Activated CD4-positive, alpha-beta T cell treated with anti-CD3 and anti-CD28 coated beads for 1 hour (primary cell): ENCODE data around the gene KATNB1.
A peak's percentile ranks its signal among the peaks of the same experiment; 100 is the strongest.

ENCODE experiments used
- DNase-seq: peaks from one replicate; pipeline ENCODE4 v3.0.0-alpha.2; 2020

KATNB1 gene

DNA sequence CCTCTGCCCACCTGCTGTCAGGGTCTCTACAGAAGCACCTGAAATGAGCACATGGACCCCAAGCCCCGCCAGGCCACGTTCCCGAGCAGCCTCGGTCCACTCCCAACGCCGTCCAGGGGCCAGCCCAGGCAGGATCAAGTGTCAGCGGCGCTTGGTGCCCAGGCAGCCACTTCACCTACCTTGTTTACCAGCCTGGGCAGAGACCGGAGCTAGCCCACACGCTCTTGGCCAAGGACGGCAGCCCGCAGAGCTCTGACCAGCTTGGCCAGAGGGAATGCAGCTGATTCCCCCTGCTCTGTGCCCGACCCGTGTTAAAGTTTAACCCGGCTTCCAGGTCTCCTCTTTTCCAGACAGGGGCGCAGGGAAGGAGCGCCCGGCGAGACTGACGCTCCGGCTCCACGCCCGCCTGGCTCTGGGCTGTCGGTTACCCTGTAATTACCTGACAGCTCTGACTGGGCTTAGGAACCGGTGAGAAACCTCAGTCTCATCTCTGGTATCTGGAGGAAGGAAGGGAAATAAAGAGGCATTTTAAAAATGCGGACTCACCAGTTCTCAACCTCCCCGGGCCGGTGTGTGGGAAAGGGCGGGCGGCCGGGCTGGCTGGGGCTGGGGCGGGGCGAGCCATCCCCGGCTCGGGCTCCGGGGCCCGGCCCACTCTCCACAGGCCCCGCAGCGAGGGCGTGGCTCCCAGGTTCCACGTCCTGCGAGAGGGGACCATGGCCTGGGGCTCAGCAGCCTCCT is 62.1 kb downstream of the KATNB1 start:
- DNase-seq, result no peak

DNA sequence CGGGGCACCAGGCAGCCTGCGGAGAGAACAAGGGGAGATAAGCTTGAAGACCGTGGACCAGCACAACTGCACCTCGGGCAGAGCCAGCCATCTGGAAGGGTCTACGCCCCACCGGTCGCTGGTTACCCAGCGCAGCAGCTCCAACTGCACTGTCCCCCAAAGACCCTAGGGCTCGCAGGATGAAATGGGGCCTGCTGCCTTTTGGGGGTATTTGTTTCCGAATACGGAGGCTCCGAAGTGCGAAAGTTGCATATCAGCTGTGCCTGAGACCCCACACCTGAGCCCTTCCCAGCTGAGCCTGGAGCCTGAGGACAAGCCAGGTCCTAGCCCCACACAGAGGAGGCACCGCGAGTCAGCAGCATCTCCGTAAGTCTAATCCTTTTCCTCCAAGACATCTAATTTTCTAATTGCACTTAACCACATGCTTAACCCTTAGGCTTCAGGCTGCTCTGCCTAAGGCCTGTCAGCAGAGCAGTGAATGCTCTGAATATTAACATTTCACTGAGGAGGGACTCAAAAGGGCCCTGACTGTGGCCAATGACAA is 62.8 kb downstream of the KATNB1 start:
- no peak for DNase-seq

DNA sequence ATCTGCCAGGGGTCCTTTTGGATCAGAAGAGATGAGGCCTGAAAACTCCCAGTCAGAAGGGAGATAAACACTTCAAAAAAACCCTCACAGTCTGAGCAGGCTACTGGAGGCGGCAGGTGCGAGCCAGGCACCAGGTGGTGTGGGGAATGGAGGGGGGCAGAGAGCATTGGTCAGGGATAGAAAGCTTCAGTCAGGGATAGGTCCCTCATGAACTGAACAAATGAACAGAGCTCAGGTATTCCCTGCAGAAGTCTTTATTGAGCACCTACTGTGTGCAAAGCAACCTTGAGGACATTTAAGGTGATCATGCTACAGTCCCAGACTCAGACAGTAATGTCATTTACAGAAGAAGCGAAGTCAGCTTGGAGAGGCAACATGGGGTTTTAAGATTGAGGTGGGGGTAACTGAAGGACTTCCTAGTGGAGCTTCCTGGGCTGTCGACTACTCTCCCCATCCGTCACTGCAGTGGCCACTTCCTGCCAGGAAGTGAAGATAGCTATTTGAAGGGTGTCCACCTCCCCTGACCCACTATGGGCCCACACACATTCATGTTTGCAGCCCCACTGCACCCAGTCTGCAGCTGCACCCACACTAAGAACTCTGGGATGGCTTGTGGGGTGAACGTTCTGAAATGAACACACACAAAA is 63.5 kb downstream of the KATNB1 start:
- no peak for DNase-seq

DNA sequence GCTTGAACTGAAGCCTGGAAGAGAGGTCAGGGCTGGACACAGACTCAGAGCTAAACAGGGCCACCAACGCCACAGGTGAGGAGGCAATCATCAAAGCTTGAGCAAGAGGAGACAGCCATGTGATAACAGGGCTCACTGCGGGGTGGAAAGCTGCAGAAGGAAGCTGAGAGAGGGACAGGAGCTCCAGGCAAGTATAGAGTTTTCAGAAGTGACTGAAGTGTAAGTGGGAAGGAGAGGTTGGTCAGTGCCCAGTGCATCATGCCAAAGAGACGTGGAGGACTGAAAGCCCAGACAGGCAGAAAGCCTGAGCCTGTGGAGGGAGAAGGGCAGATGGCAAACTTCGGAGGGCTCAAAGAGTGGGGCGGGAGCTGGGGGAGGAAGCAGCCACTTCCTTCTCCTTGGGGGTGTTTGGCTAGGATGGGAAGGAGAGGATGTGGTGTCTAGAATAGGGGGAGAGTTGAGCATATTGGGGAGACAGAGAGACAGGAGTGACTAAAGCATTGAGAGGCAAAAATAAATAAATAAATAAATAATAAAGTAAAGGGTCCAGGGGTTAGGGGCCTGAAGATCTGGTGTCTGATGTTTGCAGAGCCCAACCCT is 64.1 kb downstream of the KATNB1 start:
- DNase-seq, result no peak

DNA sequence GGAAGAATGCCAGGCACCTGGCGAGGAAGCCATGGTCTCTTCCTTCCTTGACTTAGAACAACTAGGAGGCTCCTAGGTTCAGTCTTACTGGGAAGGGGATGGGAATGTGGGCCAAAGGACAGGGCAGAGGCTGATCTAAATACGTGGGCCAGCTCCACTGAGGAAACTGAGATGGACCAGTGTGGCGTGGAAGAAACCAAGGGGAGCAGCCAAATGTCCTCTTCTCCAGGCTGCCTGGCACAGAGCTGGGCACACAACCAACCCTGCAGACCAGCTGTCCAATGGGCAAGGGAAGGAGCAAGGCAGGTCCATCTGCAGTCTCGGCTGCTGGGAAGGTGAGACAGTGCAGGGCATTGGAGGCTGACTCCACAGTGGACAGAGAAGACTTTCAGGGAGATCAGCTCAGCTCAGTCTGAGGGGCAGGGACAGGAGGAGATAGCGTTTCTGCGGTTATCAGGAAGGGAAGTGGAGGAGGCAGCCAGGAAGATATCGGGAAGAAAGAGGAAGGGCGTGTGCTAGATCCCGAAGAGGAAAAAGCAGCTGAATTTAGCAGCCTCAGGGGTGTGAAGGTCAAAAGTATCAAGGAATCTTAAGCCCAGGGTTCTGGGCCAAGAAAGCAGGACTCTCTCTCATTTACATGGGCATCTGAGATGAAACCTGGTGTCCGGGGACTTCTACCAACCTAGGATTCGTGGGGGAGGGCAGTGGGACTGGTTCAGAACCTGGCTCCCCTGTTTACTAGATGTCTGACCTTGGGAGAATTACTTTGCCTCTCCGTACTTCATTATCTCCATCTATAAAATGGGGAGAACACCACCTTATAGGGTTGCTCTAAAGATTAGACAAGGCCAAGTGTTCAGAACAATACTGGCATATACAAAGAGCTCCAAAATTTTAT is 64.9 kb downstream of the KATNB1 start:
- DNase-seq, result no peak

DNA sequence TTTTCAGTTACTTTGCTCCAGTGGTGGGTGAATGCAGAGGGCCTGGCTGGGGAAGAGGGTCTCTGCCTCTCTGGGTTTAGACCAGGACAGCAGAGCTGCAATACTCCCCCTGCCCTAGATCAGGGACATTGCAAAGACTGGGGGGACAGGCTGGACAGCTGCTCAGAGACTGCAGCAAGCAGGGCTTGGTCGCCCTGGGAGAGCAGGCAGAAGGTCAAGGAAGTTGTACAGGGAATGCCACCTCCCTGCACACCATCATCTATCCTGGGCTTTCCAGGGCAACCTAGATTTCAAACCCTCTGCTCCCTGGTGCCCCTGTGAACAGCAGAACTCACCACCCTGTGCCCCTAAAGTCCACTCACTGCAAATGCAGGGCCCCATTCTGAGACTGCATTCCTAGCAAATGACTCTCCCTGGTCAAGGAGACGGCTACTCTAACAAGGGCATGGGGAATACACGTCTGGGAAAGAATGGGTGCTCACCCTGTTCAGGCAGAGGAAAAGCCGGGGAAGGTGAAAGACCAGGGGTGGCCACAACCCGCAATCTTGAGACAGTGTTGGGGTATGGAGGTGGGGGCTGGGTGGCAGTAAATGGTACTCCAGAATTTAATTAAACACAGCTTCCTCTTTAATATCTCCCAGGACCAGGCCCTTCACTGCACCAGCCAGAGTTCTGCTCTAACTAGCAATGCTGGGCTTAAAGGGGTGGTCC is 65.7 kb downstream of the KATNB1 start:
- DNase-seq, result no peak

DNA sequence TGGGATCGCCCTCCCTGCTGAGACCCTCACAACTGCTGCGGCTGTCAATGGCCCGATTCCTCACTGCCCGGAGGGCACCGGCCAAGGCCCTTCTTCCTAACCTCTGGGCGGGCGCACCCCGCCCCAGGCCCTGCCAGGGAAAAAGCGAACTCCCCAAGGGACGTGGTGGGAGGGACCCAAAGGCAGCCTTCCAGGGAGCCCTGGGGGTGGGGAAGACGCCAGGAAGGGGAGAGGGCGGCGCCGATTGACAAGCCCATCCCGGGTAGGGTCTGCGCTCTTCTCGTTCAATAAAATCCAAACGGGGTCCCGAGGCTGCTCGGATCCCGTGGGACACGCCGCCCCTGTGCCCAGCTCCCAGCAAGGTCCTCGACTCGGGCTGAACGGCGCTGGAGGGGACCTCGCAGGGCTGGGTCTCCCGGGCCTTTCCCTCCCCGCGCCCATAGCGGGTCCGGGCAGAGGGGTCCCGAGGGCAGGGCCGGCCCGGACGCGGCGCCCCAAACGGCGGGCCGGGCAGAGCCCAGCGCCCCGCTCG is 66.3 kb downstream of the KATNB1 start:
- no peak for DNase-seq

DNA sequence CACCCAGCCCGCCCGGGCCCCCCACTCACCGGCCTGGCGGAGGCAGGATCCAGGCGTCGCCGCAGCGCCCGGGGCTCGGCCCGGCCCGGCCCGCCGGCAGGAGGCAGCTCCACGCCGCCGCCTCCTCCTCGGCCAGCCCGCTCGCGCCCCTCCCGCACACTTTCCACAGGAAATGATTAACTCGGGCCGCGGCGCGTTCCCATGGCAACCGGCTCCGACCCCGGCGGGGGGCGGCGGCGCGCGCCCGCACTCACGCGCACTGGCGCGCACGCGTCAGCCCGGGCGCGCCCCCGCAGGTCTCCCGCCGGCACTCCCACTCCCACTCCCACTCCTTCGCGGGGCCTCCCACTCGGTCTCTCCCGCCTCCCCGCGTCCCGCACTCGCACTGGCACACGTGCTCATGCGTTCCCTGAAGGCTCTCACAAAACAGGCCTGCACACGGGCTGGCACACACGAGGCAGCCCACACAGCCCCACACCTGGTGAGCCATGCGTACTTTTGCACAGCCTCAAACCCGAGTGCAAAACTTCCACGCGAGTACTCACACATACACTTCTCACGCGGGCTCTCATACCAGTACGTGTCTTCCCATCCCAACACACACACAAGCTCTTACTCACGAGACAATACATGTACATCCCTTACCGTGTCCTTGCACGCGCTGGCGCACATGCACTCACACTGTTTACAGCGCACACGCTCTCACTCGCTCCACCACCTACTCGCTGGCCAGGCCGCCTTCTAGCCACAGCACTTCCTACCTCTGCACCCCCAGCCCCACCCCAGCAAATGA is 67.0 kb downstream of the KATNB1 start, which contains the start of gene KIFC3:
Gene KIFC3 (minus strand): TSS at position 151 of the 793 bp plus-strand sequence. CDS start 4,248 bp downstream, outside the sequence.
- peak; percentile 56 for DNase-seq

DNA sequence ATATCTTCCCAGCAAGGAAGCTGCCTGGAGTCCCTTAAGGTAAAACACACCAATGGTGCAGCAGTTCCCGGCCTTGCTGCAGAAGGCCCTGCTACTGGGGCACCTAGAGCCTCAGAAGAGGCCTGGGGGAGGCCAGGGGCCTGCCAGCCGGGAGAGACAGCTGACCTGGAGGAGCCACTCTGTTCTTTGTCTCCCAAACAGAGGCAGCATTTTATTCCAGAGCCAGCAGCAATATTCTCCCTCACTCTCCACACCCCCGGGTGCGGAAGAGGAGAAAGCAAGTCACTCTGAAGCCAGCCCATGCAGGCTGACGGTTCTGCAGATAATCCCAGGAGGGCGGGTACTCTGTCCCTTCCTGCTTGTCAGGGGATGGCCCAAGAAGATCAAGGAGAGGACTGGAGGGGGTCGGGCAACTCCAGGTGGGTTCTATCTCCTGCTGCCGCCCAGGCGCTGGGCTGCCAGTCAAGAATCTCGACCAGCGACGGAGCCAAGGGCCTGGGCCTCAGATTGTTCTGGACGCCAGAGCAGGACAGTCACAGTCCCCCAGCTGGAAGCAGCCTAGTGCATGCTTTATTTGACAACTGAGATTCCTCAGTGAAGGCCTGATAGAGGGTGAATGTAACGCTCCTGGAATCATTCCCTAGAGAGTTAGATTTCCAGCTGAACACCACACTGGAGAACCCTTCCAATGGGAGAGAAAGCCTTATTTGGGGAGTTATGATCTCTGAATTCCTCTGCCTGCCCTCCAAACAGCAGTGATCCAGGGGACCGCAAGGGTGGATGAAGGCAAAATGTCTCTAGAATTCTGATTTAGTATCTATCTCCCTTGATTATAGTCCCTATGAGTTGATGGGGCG is 67.8 kb downstream of the KATNB1 start:
- no peak for DNase-seq

DNA sequence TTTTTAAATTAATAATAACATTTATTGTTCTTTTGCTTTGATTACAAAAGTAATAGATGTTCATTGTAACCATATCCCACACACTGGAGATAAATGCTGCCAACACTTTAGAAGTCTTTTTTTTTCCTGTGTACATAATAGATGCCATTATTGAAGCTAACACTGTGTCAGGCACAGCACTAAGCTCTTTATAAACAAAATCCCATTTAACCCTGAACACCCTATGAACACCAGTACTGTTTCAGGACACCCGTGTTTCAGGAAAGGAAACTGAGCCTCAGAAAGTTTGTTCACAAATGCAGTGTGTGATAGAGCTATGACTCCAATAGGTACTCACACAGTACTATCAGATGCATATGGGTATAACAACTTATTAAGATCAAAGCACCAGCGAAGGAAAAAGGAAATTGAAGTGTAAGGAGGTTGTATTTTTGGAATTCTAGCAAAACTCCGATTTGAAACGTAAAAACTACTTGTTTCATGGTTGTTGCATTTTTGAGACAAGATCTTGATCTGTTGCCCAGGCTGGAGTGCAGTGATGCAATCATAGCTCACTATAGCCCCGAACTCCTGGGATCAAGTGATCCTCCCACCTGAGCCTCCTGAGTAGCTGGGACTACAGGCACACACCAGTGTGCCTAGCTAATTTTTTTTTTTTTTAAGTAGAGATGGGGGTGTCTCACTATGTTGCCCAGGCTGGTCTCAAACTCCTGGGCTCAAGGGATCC is 68.7 kb downstream of the KATNB1 start:
- DNase-seq, result no peak

DNA sequence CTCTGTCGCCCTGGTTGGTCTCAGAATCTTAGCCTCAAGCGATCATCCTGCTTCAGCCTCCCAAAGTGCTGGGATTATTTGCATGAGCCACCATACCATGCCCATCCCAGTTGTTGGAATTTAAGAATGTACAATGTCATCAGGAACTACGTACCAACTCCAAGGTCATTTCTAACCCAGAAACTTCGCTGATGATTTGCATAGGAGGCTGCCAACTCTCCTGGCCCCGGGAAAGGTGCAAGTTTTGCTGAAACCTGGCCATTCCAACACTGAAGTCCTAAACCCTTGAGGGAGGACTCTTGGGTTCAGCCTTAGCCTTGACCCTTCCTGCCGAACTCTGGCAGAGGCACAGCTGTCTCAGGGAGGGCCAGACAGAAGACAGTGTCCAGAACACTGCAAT is 69.6 kb downstream of the KATNB1 start:
- no peak for DNase-seq
